LNCAP (cell line): ENCODE results near the gene PAQR8.

Experiments used
- TF ChIP-seq, protein P1 (sequence below): fragments of 450-650 bp; IDR thresholded peaks from 2 replicates; pipeline ENCODE4 v1.5.1; 2017; ENCODE audit warnings: mild to moderate bottlenecking

The PAQR8 gene

DNA sequence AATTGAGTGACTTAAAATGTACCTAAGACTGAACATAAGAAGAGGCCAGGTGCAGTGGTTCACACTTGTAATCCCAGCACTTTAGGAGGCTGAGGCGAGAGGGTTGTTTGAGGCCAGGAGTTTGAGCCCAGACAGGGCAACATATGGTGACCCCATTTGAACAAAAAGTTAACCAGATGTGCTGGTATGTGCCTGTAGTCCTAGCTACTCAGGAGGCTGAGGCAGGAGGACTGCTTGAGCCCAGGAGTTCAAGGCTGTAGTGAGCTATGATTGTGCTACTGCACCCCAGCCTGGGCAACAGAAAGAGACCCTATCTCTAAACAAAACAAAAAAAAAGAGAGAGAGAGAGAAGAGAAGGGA, 10.1 kb upstream of the PAQR8 start:
- TF ChIP-seq, protein P1, sequence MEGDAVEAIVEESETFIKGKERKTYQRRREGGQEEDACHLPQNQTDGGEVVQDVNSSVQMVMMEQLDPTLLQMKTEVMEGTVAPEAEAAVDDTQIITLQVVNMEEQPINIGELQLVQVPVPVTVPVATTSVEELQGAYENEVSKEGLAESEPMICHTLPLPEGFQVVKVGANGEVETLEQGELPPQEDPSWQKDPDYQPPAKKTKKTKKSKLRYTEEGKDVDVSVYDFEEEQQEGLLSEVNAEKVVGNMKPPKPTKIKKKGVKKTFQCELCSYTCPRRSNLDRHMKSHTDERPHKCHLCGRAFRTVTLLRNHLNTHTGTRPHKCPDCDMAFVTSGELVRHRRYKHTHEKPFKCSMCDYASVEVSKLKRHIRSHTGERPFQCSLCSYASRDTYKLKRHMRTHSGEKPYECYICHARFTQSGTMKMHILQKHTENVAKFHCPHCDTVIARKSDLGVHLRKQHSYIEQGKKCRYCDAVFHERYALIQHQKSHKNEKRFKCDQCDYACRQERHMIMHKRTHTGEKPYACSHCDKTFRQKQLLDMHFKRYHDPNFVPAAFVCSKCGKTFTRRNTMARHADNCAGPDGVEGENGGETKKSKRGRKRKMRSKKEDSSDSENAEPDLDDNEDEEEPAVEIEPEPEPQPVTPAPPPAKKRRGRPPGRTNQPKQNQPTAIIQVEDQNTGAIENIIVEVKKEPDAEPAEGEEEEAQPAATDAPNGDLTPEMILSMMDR = no peak

DNA sequence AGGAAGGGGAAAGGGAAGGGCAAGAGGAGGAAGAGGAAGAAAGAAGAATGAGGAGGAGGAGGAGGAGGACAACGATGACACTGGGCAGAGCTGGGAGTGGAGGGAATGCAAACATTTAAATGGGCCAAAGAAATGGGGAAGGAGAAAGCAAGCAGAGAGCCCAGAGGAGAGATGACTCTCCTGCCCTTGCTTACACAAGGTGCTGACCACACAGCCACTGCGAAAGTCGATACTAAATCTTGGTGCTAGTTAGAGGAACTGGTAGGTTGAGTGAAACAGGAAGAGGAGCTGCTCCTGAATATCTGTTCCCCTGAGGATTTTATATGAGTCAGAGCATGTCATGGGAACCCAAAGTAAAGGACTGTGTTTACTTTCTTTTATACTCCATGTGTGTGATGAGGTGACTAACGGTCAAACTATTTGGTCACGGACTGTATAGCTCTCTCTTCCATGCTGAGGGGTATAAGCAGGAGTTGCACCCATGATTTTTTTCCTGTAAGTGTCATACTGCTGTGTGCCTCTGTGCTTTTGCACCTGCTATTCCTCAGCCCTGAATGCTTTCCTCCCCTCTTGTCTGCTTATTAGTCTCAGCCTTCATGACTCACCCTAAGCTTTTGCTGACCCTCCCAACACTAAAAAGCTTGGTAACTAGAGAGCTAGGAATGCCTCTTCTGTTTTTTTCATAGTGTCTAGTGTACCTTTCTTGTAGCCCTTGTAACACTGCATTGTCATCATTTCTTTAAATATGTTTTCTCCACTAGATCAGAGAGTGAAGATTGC, 9.5 kb upstream of the PAQR8 start:
- TF ChIP-seq, protein P1 = no peak

DNA sequence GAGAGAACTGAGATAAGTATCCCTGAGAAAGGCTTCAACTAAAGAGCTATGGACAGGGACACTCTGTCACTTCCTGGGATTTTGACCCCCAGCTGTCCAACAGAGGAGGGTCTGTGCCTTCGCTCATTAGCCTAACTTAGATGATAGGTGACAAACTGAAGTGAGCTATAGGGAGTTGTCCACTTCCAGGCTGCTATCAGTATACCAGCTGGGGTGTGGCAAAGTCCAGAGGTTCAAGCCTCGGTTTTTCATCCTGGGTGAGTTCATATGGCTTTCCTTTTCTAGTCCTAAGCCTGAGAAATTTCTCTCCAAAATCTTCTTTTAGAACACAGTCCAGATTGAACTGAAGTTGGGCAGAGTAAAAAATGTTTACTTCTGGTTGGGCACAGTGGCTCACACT, 5.9 kb upstream of the PAQR8 start:
- TF ChIP-seq, protein P1 = no peak

DNA sequence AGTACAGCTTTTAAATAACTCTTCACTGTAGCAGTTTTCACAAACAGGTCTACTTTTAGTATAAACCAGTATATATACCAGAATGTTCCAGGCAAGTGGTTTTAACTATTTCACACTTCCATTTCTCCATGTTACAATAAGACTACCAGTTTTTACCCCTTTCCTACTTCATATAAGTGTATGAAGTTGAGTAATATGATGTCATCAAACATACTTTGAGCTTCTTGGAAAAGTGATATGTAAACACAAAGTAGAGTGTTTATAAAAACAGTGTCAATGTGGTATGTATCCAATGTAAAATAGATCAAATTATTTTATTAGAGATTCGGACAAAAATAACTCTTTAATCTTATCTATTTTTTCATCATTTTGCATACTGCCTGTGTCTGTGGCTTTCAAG, 2.5 kb upstream of the PAQR8 start:
- TF ChIP-seq, protein P1 = no peak

DNA sequence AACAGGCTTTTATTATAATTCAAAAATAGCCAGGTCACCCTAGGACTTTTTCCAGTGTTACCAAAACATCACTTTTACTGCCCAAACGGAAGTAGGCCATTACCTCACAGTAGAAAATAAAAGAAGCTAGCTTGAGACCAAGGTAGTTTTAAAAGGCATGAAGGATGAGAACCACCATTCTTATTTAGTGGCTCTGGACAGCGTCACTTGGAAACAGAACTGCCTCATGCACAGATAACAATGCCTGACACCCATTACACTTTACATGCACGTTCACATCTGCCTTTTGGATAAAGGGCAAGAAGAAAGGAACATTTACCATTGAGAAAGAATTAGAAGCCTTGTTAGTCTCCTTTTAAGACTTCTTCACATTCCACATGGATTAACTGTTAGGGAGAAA, 1.9 kb upstream of the PAQR8 start:
- TF ChIP-seq, protein P1 = no peak

DNA sequence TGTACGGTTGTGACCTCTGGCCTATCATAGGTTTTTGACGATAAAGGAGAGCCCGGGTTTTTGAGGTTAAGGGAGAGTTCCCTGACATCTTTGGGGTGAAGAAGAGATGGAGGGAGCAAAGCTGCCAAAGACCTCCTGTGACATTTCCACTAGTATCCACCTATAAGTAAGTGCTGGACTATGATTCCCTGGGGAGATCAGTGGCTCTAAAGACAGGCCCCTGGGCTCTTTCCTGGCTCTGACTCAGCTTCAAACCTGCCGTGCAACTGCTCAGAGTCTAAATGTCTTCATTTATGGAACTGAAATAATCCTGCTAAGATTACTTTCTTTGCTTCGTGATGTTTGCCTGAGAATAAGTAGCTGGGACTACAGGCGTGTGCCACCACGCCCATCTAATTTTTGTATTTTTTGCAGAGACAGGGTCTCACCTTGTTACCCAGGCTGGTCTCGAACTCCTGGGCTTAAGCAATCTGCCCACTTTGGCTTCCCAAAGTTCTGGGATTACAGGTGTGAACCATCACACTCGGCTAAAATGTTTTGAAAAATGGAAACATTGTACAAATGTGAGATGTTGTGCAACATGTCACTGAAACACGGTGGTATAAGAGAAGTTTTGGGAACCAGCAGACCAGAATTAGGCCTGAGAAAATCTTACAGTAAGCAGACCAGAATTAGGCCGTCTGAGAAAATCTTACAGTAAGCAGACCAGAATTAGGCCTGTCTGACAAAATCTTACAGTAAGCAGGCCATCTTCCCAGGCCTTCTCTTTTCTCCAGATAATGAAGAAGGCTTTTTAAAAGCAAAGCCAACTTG, 1.1 kb upstream of the PAQR8 start:
- TF ChIP-seq, protein P1 = no peak

DNA sequence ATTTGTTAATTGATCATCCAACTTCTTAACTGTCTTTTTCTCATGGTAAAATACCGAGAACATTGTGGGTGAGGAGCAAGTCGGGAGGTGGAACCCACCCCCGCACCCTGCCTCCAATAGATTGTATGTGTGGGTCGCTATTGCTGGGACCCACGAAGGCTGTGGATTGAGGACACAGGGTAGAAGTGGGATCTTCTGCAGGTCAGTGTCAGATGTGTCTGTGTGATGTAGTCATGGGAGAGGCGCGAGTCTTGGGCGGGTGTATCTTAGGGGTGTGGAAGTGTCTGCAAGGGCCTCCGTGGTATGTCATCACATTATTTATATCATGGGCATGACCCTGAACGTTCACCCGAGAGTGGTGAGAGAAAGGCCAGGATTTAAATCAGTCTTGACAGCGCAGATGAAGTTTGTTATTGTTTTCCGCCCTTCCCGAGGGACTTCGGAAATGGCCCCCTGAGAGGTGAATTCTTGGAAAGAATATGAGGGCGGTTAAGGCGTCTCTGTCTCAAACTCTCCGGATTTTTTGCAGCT, 472 bp upstream of the PAQR8 start:
- TF ChIP-seq, protein P1 = no peak
